Measurements from ENCODE around the gene PLAGL2. TPM values are rescaled to one million over a fixed set of nuclear protein-coding genes. Genes with fewer than 3 reads are reported as not detected.
A peak's percentile ranks its signal among the peaks of the same experiment; 100 is the strongest.
"Not testable (repeated sequence)": the region's sequence is repeated elsewhere in the genome, so short reads cannot be mapped to it uniquely, and the experiment has no call there.

The PLAGL2 gene
- total RNA-seq, 1 donor from 2014 or later: 59.3 TPM

- Mint-ChIP-seq H3K4me3 (ENCODE audit: low read depth) (no peak overlapping the region), H3K27me3 (no peaks in the 10 kb centered on the region), H3K9me3 (ENCODE audit: low read depth) (no peaks in the 10 kb centered on the region), H3K36me3 (ENCODE audit: insufficient read depth) (peaks cover 4% of the 10 kb centered on the region), H3K4me1 (ENCODE audit: low read depth) (peaks cover 7% of the 10 kb centered on the region), H3K27ac (no peak overlapping the region)
- TF ChIP-seq CTCF (IDR thresholded peaks at IDR 0.05; ENCODE audit: unreplicated experiment): no peak
- DNase-seq (ENCODE audit: low spot score, unreplicated experiment): no peak
These were observed 23.5 kb downstream of the PLAGL2 start for GRCh38 chr20:32183947-32184635.

- Mint-ChIP-seq H3K27me3 (no peaks in the 10 kb centered on the region), H3K4me1 (ENCODE audit: low read depth) (peaks cover 4% of the 10 kb centered on the region), H3K36me3 (ENCODE audit: insufficient read depth) (peaks cover 6% of the 10 kb centered on the region), H3K27ac (no peak overlapping the region), H3K4me3 (ENCODE audit: low read depth) (no peak overlapping the region), H3K9me3 (ENCODE audit: low read depth) (peaks cover 3% of the 10 kb centered on the region)
- no peak for TF ChIP-seq CTCF (IDR thresholded peaks at IDR 0.05; ENCODE audit: unreplicated experiment)
- no peak for DNase-seq (ENCODE audit: low spot score, unreplicated experiment)
These were observed 25.9 kb downstream of the PLAGL2 start for GRCh38 chr20:32181606-32182005.

GRCh38 chr20:32179934-32180333 lies 27.6 kb downstream of the PLAGL2 start:
- peaks cover 6% of the 10 kb centered on the region for H3K36me3 Mint-ChIP-seq (ENCODE audit: insufficient read depth)
- no peak for DNase-seq (ENCODE audit: low spot score, unreplicated experiment)
- H3K9me3 Mint-ChIP-seq (ENCODE audit: low read depth): peaks cover 3% of the 10 kb centered on the region
- no peak for TF ChIP-seq CTCF (IDR thresholded peaks at IDR 0.05; ENCODE audit: unreplicated experiment)
- H3K27ac Mint-ChIP-seq: no peak overlapping the region
- H3K4me3 Mint-ChIP-seq (ENCODE audit: low read depth): no peak overlapping the region
- no peaks in the 10 kb centered on the region for H3K27me3 Mint-ChIP-seq
- H3K4me1 Mint-ChIP-seq (ENCODE audit: low read depth): peaks cover 1% of the 10 kb centered on the region

- H3K27me3 Mint-ChIP-seq: no peaks in the 10 kb centered on the region
- peaks cover 6% of the 10 kb centered on the region for H3K36me3 Mint-ChIP-seq (ENCODE audit: insufficient read depth)
- no peak for TF ChIP-seq CTCF (IDR thresholded peaks at IDR 0.05; ENCODE audit: unreplicated experiment)
- no peak overlapping the region for H3K27ac Mint-ChIP-seq
- DNase-seq (ENCODE audit: low spot score, unreplicated experiment): no peak
- H3K4me3 Mint-ChIP-seq (ENCODE audit: low read depth): no peak overlapping the region
- peaks cover 3% of the 10 kb centered on the region for H3K9me3 Mint-ChIP-seq (ENCODE audit: low read depth)
- peaks cover 1% of the 10 kb centered on the region for H3K4me1 Mint-ChIP-seq (ENCODE audit: low read depth)
These were observed 28.0 kb downstream of the PLAGL2 start for GRCh38 chr20:32179515-32179914.

GRCh38 chr20:32177696-32178095 lies 29.8 kb downstream of the PLAGL2 start:
- H3K27me3 Mint-ChIP-seq: not testable (repeated sequence)
- H3K27ac Mint-ChIP-seq: peak overlapping the region; percentile 72

More at GRCh38 chr20:32177696-32178095, 29.8 kb downstream of the PLAGL2 start:
- not testable (repeated sequence) for DNase-seq (ENCODE audit: low spot score, unreplicated experiment); H3K9me3 Mint-ChIP-seq (ENCODE audit: low read depth); H3K4me1 Mint-ChIP-seq (ENCODE audit: low read depth); H3K4me3 Mint-ChIP-seq (ENCODE audit: low read depth); H3K36me3 Mint-ChIP-seq (ENCODE audit: insufficient read depth)

Data from progenitor cell of endocrine pancreas (in vitro differentiated cells).